Lower leg skin (tissue), 3 donors: Measurements from ENCODE around the gene IL25.

ENCODE experiments used
- CTCF ChIP-seq, 3 donors: fragments of 450-650 bp; IDR thresholded peaks; one replicate each; pipeline ENCODE4 v1.5.1; 2016; ENCODE audit warnings: antibody characterized with exemption in 3 of 3, mild to moderate bottlenecking in 3 of 3, moderate library complexity in 2 of 3
- POLR2A ChIP-seq, 2 donors: fragments of 450-650 bp; IDR thresholded peaks; one replicate each; pipeline ENCODE4 v1.6.1; 2016 to 2017; ENCODE audit warnings: antibody characterized with exemption in 2 of 2, mild to moderate bottlenecking in 1 of 2, moderate library complexity in 1 of 2

- no peak for TF ChIP-seq CTCF (IDR thresholded peaks at IDR 0.05)
- no peak for TF ChIP-seq POLR2A (IDR thresholded peaks at IDR 0.05)
Measured at GRCh38 chr14:23396126-23396525, 23.5 kb downstream of the IL25 start.
